ENCODE measurements around the gene MCM10. TPM values are rescaled to one million over a fixed set of nuclear protein-coding genes. Genes with fewer than 3 reads are reported as not detected.

Gene MCM10
- total RNA-seq, 1 donor from 2014 or later = 16.2 TPM

DNA sequence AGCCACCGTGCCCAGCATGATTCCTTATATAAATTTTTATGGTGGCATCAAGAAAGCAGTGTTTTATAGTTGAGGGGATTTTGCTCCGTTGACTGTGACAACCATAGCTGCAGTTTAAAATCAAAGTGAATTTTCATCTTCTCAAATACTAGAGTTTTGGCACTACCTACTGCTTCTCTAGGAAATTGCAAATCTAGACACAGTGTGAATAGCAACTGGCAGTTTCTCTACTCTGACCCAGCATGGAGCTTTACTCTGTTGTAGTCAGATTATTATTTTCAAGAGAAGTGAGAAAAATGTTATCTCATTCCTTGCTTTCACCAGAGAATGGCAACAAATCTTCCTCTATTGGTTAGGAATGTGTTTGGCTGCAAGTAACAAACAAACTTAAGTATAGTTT is 22.9 kb downstream of the MCM10 start:
- TF ChIP-seq, protein P1, sequence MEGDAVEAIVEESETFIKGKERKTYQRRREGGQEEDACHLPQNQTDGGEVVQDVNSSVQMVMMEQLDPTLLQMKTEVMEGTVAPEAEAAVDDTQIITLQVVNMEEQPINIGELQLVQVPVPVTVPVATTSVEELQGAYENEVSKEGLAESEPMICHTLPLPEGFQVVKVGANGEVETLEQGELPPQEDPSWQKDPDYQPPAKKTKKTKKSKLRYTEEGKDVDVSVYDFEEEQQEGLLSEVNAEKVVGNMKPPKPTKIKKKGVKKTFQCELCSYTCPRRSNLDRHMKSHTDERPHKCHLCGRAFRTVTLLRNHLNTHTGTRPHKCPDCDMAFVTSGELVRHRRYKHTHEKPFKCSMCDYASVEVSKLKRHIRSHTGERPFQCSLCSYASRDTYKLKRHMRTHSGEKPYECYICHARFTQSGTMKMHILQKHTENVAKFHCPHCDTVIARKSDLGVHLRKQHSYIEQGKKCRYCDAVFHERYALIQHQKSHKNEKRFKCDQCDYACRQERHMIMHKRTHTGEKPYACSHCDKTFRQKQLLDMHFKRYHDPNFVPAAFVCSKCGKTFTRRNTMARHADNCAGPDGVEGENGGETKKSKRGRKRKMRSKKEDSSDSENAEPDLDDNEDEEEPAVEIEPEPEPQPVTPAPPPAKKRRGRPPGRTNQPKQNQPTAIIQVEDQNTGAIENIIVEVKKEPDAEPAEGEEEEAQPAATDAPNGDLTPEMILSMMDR (conservative IDR thresholded peaks at IDR 0.05; ENCODE audit: low read depth, low read length) = no peak
- H3K4me3 ChIP-seq (ENCODE audit: low read depth, low read length) = no peak overlapping the region
- no peak for DNase-seq (ENCODE audit: low read depth)

DNA sequence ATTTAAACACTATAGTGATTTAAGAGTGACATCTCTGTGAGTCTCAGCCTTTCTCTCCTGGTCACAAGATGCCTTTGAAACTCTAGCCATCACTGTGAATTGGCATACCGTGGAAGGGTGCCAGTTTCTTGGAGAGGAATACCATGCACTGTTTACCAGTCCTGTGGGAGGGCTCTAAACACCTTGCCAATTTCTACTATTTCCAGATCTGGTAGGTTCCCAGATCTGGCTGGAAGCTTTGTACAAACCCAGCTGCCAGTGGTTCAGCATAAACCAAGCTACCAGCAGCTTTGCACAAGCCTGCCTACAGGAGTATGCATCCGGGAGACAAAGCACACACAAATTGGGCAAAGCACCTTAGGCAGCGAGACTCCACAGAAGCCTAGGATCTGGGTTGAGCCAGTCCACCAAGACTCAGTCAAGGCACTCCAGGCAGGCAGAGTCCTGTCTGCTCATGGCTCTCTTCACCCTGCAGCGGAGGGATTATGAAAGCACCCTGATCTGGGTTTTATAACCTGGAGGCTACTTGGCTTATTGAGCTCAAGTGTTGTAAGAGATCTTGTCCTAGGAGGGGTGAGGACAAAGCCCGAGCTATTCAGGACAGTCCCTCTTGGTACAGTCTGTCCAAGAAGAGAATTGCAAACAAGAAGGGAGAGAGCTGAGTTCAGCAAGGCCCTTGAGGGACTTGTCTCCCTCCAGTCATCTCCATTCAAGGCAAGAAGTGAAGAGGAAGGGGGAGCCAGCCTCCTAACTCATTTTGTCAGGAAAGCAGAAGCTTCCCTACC is 23.6 kb downstream of the MCM10 start:
- H3K4me3 ChIP-seq (ENCODE audit: low read depth, low read length) = no peak overlapping the region
- no peak for DNase-seq (ENCODE audit: low read depth)
- TF ChIP-seq, protein P1 (conservative IDR thresholded peaks at IDR 0.05; ENCODE audit: low read depth, low read length) = no peak

DNA sequence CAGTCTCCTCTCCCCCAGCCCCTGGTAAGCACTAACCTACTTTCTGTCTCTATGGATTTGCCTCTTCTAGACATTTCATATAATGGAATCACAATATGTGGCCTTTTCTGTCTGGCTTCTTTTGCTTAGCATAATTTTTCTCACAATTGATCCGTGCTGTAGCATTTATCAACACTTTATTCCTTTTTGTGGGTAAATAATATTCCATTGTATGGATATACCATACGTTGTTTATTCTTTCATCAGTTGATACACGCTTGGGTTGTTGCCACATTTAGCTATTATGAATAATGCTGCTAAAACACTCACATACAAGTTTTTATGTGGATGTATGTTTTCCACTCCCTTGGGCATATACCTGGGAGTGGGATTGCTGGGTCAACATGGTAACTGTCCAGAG is 25.8 kb downstream of the MCM10 start:
- DNase-seq (ENCODE audit: low read depth) = no peak
- TF ChIP-seq, protein P1 (conservative IDR thresholded peaks at IDR 0.05; ENCODE audit: low read depth, low read length) = no peak
- H3K4me3 ChIP-seq (ENCODE audit: low read depth, low read length) = no peak overlapping the region

DNA sequence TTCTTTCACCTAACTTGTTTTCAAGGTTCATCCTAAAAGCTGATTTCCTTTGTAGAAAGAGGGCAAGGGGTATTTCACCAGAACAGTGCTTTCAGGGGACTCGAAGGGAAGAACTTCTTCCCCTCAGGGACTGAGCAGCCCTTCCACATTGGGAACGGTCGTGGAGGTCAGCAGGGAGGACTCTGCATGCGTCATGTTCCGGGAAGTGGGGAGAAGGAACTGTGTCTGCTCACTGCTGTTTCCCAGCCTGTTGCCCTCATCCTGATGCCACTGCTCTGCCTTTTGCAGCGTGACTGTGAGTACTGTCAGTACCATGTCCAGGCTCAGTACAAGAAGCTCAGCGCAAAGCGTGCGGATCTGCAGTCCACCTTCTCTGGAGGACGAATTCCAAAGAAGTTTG is 27.2 kb downstream of the MCM10 start:
- DNase-seq (ENCODE audit: low read depth) = no peak
- H3K4me3 ChIP-seq (ENCODE audit: low read depth, low read length) = no peak overlapping the region
- TF ChIP-seq, protein P1 (conservative IDR thresholded peaks at IDR 0.05; ENCODE audit: low read depth, low read length) = no peak

DNA sequence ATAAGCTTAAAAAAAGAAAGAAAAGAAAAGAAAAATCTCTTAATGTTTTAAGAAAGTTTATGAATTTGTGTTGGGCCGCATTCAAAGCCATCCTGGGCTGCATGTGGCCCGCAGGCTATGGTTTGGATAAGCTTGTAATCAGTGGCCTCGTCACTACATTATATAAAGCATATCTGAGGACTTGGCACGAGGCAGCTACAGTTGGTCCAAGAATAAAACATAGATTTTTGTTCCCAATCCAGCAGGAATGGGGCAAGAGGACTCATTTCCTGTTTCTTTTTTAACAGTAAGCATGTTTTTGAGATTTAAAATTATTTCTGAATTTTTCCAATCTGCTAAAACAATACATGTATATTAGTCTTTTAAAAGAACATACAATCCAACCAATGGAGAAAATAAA is 28.6 kb downstream of the MCM10 start:
- no peak for DNase-seq (ENCODE audit: low read depth)
- TF ChIP-seq, protein P1 (conservative IDR thresholded peaks at IDR 0.05; ENCODE audit: low read depth, low read length) = no peak
- no peak overlapping the region for H3K4me3 ChIP-seq (ENCODE audit: low read depth, low read length)

DNA sequence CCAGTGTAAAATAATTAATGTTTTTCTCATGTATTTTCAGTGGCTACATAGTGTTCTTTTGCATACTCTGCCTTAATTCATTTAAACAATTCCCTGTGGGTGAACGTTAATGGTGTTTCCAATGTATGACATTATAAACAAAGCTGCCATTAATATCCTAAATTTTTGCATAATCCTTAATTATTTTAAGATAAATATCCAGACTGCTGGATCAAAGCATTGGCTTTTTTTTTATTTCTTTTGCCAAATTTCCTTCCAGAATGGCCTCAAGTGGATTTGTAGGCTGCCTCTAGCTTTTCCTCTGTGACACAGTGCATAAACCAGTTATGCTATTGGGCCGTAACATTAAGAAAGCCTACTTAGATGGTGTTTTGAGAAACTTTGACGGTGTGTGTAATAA is 29.5 kb downstream of the MCM10 start:
- TF ChIP-seq, protein P1 (conservative IDR thresholded peaks at IDR 0.05; ENCODE audit: low read depth, low read length) = no peak
- no peak for DNase-seq (ENCODE audit: low read depth)
- H3K4me3 ChIP-seq (ENCODE audit: low read depth, low read length) = no peak overlapping the region

DNA sequence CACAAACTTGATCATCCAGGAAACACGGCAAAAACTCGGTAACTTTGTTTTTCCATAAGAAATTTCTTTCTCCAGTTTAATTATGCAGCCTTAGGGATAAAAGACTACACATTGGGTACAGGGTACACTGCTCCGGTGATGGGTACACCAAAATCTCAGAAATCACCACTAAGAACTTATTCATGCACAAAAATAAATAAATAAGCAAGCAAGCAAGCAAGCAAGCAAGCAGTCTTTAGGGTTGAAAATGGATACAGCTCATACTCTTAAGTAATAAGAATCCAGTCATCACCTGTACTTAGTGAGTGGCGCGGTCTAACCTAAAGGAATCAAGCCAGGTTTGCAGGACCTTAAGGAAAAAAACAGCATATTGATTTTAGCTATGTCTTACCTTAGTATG is 30.0 kb downstream of the MCM10 start:
- no peak for DNase-seq (ENCODE audit: low read depth)
- TF ChIP-seq, protein P1 (conservative IDR thresholded peaks at IDR 0.05; ENCODE audit: low read depth, low read length) = no peak
- H3K4me3 ChIP-seq (ENCODE audit: low read depth, low read length) = no peak overlapping the region

Measured in epithelial cell of proximal tubule (primary cell).